Adrenal gland (tissue), 5 donors: Measurements from ENCODE around the gene PTH.

ENCODE experiments used
- POLR2A ChIP-seq, 2 donors: fragments of 450-650 bp; IDR thresholded peaks; one replicate each; pipeline ENCODE4 v1.6.1; 2017; ENCODE audit warnings: antibody characterized with exemption in 2 of 2, mild to moderate bottlenecking in 2 of 2, moderate library complexity in 1 of 2
- TF ChIP-seq, protein P1 (sequence below), 6 experiments: fragments of 450-650 bp in 4 of 6; fragments of 200-600 bp in 2 of 6; sonication (generic) in 1 of 6; IDR thresholded peaks; 1 replicate in 5 of 6; 2 replicates in 1 of 6; pipeline versions ENCODE4 v1.5.1 to v1.8.0; 2016 to 2021; ENCODE audit warnings: antibody characterized with exemption in 6 of 6, mild to moderate bottlenecking in 2 of 6, moderate library complexity in 1 of 6
- donor health status: DM: no; HTN: no; CAD: no.

DNA sequence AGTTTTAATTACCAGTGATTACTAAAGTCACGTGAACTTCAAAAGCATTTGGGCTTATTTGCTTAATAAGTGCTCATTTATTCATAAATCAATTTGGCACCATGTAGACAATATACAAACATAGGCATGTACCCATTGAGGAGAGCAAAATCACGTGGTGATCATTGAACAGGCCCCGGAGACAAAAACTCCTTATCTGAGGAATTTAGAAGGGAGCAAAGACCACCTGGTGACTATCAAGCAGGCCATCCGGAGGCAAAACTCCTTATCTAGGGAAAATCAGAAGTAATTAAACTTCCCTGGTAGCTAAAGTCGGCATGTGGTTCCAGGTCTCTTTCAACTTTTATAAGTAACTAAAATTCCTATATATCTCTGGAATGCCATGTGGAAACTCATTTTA, 27.0 kb downstream of the PTH start:
- TF ChIP-seq, protein P1, sequence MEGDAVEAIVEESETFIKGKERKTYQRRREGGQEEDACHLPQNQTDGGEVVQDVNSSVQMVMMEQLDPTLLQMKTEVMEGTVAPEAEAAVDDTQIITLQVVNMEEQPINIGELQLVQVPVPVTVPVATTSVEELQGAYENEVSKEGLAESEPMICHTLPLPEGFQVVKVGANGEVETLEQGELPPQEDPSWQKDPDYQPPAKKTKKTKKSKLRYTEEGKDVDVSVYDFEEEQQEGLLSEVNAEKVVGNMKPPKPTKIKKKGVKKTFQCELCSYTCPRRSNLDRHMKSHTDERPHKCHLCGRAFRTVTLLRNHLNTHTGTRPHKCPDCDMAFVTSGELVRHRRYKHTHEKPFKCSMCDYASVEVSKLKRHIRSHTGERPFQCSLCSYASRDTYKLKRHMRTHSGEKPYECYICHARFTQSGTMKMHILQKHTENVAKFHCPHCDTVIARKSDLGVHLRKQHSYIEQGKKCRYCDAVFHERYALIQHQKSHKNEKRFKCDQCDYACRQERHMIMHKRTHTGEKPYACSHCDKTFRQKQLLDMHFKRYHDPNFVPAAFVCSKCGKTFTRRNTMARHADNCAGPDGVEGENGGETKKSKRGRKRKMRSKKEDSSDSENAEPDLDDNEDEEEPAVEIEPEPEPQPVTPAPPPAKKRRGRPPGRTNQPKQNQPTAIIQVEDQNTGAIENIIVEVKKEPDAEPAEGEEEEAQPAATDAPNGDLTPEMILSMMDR (IDR thresholded peaks at IDR 0.05) = no peak
- TF ChIP-seq POLR2A (IDR thresholded peaks at IDR 0.05) = no peak
